GM23338 (cell line): ENCODE results near the gene TBL1XR1. TPM values are rescaled to one million over a fixed set of nuclear protein-coding genes. Genes with fewer than 3 reads are reported as not detected.
A peak's percentile ranks its signal among the peaks of the same experiment; 100 is the strongest.

ENCODE experiments used
- ATAC-seq: fragments of 200-7000 bp; cut with Tn5 transposase; 3 replicates; pipeline ENCODE4 v1.9.1; 2020
- DNase-seq: peaks from one replicate; pipeline ENCODE4 v3.0.0-alpha.2; 2015; ENCODE audit warnings: low spot score
- H2AFZ ChIP-seq: fragments of 200-600 bp; sonication (generic); 2 replicates; pipeline ENCODE4 v1.8.0; 2016; ENCODE audit warnings: antibody characterized with exemption, mild to moderate bottlenecking, moderate library complexity
- H3F3A ChIP-seq: fragments of 200-600 bp; sonication (generic); replicated peaks from 2 replicates; pipeline ENCODE4 v1.8.0; 2017; ENCODE audit warnings: antibody characterized with exemption, mixed run types, low read depth
- H3K27ac ChIP-seq: fragments of 200-600 bp; sonication (generic); 2 replicates; pipeline ENCODE4 v1.6.1; 2016; ENCODE audit warnings: low read depth
- H3K27me3 ChIP-seq: fragments of 200-600 bp; sonication (generic); 2 replicates; pipeline ENCODE4 v1.8.0; 2016; ENCODE audit warnings: mild to moderate bottlenecking, mixed run types, moderate library complexity; ENCODE audit not compliant: insufficient read depth
- H3K36me3 ChIP-seq: fragments of 200-600 bp; sonication (generic); 2 replicates; pipeline ENCODE4 v1.8.0; 2016; ENCODE audit warnings: mild to moderate bottlenecking; ENCODE audit not compliant: insufficient read depth
- H3K4me1 ChIP-seq: fragments of 200-600 bp; sonication (generic); 2 replicates; pipeline ENCODE4 v1.8.0; 2016; ENCODE audit warnings: mild to moderate bottlenecking, moderate library complexity; ENCODE audit not compliant: insufficient read depth
- H3K4me2 ChIP-seq: fragments of 200-600 bp; sonication (generic); 2 replicates; pipeline ENCODE4 v1.7.1; 2017; ENCODE audit warnings: mixed run types
- H3K4me3 ChIP-seq: fragments of 200-600 bp; sonication (generic); 2 replicates; pipeline ENCODE4 v1.6.1; 2016; ENCODE audit warnings: mixed run types
- H3K79me2 ChIP-seq: fragments of 200-600 bp; sonication (generic); replicated peaks from 2 replicates; pipeline ENCODE4 v1.8.0; 2017; ENCODE audit warnings: mild to moderate bottlenecking; ENCODE audit not compliant: insufficient read depth
- H3K9me2 ChIP-seq: fragments of 200-600 bp; sonication (generic); 2 replicates; pipeline ENCODE4 v1.8.0; 2017; ENCODE audit not compliant: insufficient read depth
- H4K20me1 ChIP-seq: fragments of 200-600 bp; sonication (generic); replicated peaks from 2 replicates; pipeline ENCODE4 v1.8.0; 2017; ENCODE audit warnings: mild to moderate bottlenecking; ENCODE audit not compliant: insufficient read depth
- H3K27ac Mint-ChIP-seq: 2 replicates; pipeline ENCODE4 v1.8.0; 2020; ENCODE audit warnings: inconsistent platforms, mild to moderate bottlenecking, moderate library complexity, mixed read lengths
- H3K27me3 Mint-ChIP-seq: 3 replicates; pipeline ENCODE4 v1.8.0; 2022; ENCODE audit warnings: low read depth, mild to moderate bottlenecking, moderate library complexity, mixed read lengths, inconsistent platforms; ENCODE audit not compliant: insufficient read depth, poor library complexity
- H3K36me3 Mint-ChIP-seq: 3 replicates; pipeline ENCODE4 v1.8.0; 2021; ENCODE audit warnings: low read depth, mild to moderate bottlenecking, inconsistent platforms, moderate library complexity, mixed read lengths
- H3K4me1 Mint-ChIP-seq: 3 replicates; pipeline ENCODE4 v1.8.0; 2020; ENCODE audit warnings: mild to moderate bottlenecking, inconsistent platforms, mixed read lengths
- H3K4me3 Mint-ChIP-seq: 3 replicates; pipeline ENCODE4 v1.8.0; 2021; ENCODE audit warnings: moderate library complexity, mild to moderate bottlenecking, inconsistent platforms, mixed read lengths
- H3K9me3 Mint-ChIP-seq: 3 replicates; pipeline ENCODE4 v1.8.0; 2020; ENCODE audit warnings: moderate library complexity, mild to moderate bottlenecking, inconsistent platforms, mixed read lengths
- CREB1 ChIP-seq: fragments of 250-450 bp; sonication (Bioruptor Pico); IDR thresholded peaks from 2 replicates; pipeline ENCODE4 v1.5.0; 2020; ENCODE audit warnings: low read depth, mild to moderate bottlenecking, moderate library complexity
- CTCF ChIP-seq, 2 experiments: fragments of 200-600 bp in 1 of 2; sonication (generic) in 1 of 2; conservative IDR thresholded peaks; 2 replicates each; pipeline versions ENCODE4 v1.5.1 to v1.6.1; 2016 to 2017; ENCODE audit warnings: antibody characterized with exemption in 2 of 2, low read depth in 2 of 2, mild to moderate bottlenecking in 2 of 2, moderate library complexity in 1 of 2
- NANOG ChIP-seq: IDR thresholded peaks from 2 replicates; pipeline ENCODE4 v1.6.1; 2016; ENCODE audit warnings: antibody characterized with exemption, borderline replicate concordance
- POLR2AphosphoS5 ChIP-seq: IDR thresholded peaks from 2 replicates; pipeline ENCODE4 v1.6.1; 2016; ENCODE audit warnings: antibody characterized with exemption, low read depth
- STAT1 ChIP-seq: IDR thresholded peaks from one replicate; pipeline ENCODE4 v1.6.1; 2016; ENCODE audit warnings: antibody characterized with exemption; ENCODE audit not compliant: unreplicated experiment
- ZNF114 ChIP-seq: fragments of 250-450 bp; sonication (Bioruptor Pico); IDR thresholded peaks from 2 replicates; pipeline ENCODE4 v1.5.0; 2020; ENCODE audit warnings: mild to moderate bottlenecking, moderate library complexity
- ZNF331 ChIP-seq: fragments of 250-450 bp; sonication (Bioruptor Pico); IDR thresholded peaks from 2 replicates; pipeline ENCODE4 v1.5.0; 2020; ENCODE audit warnings: low read depth, mild to moderate bottlenecking, moderate library complexity
- polyA plus RNA-seq: library from polyadenylated mRNA; unstranded; fragments of >200 nt; fragmentation: Nextera tagmentation; extraction: Ambion mirVana; gene quantifications from 2 replicates; pipeline ENCODE4 v1.2.1, GENCODE V29; 2016
- total RNA-seq: library from RNA; depleted of rRNA; stranded (reverse); fragments of >200 nt; shearing (Covaris generic); gene quantifications from 2 replicates; pipeline ENCODE4 v1.2.3, GENCODE V29; 2014
- TF ChIP-seq, protein P1 (sequence below): IDR thresholded peaks from 2 replicates; pipeline ENCODE4 v1.6.1; 2016; ENCODE audit warnings: antibody characterized with exemption

The TBL1XR1 gene
- total and polyA plus RNA-seq, 2 experiments from 2014 or later = 49.6 to 122 TPM

DNA sequence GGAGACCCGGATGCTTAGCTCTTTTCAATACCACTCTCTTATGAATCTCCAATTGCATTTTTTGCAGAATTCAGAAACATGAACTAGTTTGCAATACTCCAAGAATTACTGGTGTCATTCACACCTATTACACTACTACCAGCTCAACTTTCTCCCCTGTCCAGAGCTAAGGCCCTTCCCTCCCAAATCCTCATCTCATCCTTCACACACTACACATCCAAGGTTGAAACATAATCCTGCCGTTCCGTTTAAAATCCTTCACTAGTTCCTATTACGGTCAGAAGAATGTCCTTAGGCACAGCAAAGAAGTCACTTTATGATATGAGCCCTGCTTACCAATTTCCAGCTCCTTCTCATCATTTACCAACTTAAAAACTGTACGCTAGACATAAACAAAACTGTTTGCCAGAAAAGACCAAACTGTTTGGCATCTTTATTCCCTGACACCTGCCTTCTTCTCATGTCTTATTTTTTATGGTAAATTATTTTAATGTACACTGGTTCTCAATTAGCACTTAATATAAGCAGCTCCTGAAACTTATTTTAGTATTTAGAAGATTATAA, 22.6 kb downstream of the TBL1XR1 start:
- ATAC-seq (no peak), DNase-seq (no peak)
- H3K36me3 ChIP-seq = no peaks in the 10 kb centered on the region
- H3K9me2 ChIP-seq = no peaks in the 10 kb centered on the region
- peaks cover 37% of the 10 kb centered on the region; the same call in 2 of the 3 replicates for H3K36me3 Mint-ChIP-seq
- peaks cover 81% of the 10 kb centered on the region for H4K20me1 ChIP-seq
- H3K4me1 ChIP-seq = peaks cover 46% of the 10 kb centered on the region
- peaks cover 8% of the 10 kb centered on the region for H3K27me3 Mint-ChIP-seq
- H3K27me3 ChIP-seq = no peaks in the 10 kb centered on the region
- H3K4me3 ChIP-seq = 0 out of 2 replicates have a peak overlapping the region, but pooled peaks have one; percentile 15
- H3K79me2 ChIP-seq = peaks cover 100% of the 10 kb centered on the region
- H2AFZ ChIP-seq = no peak overlapping the region
- peaks cover 44% of the 10 kb centered on the region for H3K4me1 Mint-ChIP-seq
- TF ChIP-seq CREB1 (CRISPR knock-in tag) = no peak
- no peak for TF ChIP-seq NANOG
- no peak for TF ChIP-seq STAT1
- no peak for TF ChIP-seq ZNF114 (CRISPR knock-in tag)
- no peak for TF ChIP-seq POLR2AphosphoS5
- H3K27ac Mint-ChIP-seq = peak overlapping the region; percentile 33
- H3K4me3 Mint-ChIP-seq = no peak overlapping the region; the same call in 2 of the 3 replicates
- no peaks in the 10 kb centered on the region for H3F3A ChIP-seq
- peak overlapping the region; percentile 58 for H3K4me2 ChIP-seq
- 0 out of 2 replicates have a peak overlapping the region, but pooled peaks have one; percentile 5 for H3K27ac ChIP-seq
- no peaks in the 10 kb centered on the region for H3K9me3 Mint-ChIP-seq

- 0 out of 2 replicates have a peak, but pooled peaks have one; percentile 6 for TF ChIP-seq POLR2AphosphoS5
- TF ChIP-seq, protein P1, sequence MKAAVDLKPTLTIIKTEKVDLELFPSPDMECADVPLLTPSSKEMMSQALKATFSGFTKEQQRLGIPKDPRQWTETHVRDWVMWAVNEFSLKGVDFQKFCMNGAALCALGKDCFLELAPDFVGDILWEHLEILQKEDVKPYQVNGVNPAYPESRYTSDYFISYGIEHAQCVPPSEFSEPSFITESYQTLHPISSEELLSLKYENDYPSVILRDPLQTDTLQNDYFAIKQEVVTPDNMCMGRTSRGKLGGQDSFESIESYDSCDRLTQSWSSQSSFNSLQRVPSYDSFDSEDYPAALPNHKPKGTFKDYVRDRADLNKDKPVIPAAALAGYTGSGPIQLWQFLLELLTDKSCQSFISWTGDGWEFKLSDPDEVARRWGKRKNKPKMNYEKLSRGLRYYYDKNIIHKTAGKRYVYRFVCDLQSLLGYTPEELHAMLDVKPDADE = no peak
- no peak for TF ChIP-seq ZNF114 (CRISPR knock-in tag)
Measured at GRCh38 chr3:177169936-177170722, 27.2 kb downstream of the TBL1XR1 start.

DNA sequence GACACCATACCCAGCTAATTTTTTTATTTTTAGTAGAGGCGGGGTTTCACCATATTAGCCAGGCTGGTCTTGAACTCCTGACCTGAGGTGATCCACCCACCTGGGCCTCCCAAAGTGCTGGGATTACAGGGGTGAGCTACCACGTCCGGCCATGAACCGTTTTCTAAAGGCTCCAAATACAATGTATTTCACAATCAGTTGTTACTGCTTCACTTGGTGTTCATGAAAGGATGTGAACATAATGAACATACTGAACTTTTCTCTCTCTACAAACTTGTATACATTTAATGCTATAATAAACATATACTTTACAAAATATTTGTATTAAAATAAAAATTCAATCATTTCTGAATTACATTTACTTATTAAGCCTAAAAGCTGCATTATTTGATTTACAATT, 28.9 kb downstream of the TBL1XR1 start:
- no peak overlapping the region for H3K4me3 Mint-ChIP-seq
- no peaks in the 10 kb centered on the region for H3K9me3 Mint-ChIP-seq
- no peak overlapping the region for H2AFZ ChIP-seq
- no peak overlapping the region for H3K4me3 ChIP-seq
- no peak for DNase-seq
- peaks cover 100% of the 10 kb centered on the region for H3K79me2 ChIP-seq
- peaks cover 40% of the 10 kb centered on the region for H3K4me1 ChIP-seq
- no peaks in the 10 kb centered on the region for H3K27me3 ChIP-seq
- H3K27ac ChIP-seq = no peak overlapping the region
- peaks cover 48% of the 10 kb centered on the region for H3K4me1 Mint-ChIP-seq
- H4K20me1 ChIP-seq = peaks cover 92% of the 10 kb centered on the region
- H3F3A ChIP-seq = no peaks in the 10 kb centered on the region
- no peaks in the 10 kb centered on the region for H3K9me2 ChIP-seq
- H3K36me3 Mint-ChIP-seq = peaks cover 43% of the 10 kb centered on the region
- H3K4me2 ChIP-seq = no peak overlapping the region
- H3K27me3 Mint-ChIP-seq = peaks cover 6% of the 10 kb centered on the region
- ATAC-seq = no peak
- H3K36me3 ChIP-seq = no peaks in the 10 kb centered on the region
- no peak overlapping the region for H3K27ac Mint-ChIP-seq
- no peak for TF ChIP-seq CREB1 (CRISPR knock-in tag)
- TF ChIP-seq, protein P1 = no peak
- no peak for TF ChIP-seq CTCF (conservative IDR thresholded peaks at IDR 0.05; ENCODE audit: low read depth in 2 of 2)
- no peak for TF ChIP-seq ZNF331 (CRISPR knock-in tag)

More at GRCh38 chr3:177169936-177170722, 27.2 kb downstream of the TBL1XR1 start:
- Histone ChIP-seq H3F3A (no peaks in the 10 kb centered on the region), H3K79me2 (peaks cover 100% of the 10 kb centered on the region), H3K4me2 (peak overlapping the region; percentile 67), H3K27ac (peak overlapping the region; percentile 66), H3K9me2 (no peaks in the 10 kb centered on the region), H3K27me3 (no peaks in the 10 kb centered on the region), H2AFZ (no peak overlapping the region), H3K4me3 (0 out of 2 replicates have a peak overlapping the region, but pooled peaks have one; percentile 35), H4K20me1 (peaks cover 91% of the 10 kb centered on the region), H3K4me1 (peaks cover 53% of the 10 kb centered on the region), H3K36me3 (no peaks in the 10 kb centered on the region)
- peak; percentile 46 for DNase-seq
- ATAC-seq = peak; percentile 73
- peak overlapping the region; percentile 63; the same call in 1 of the 2 replicates for H3K27ac Mint-ChIP-seq
- H3K4me1 Mint-ChIP-seq = peaks cover 50% of the 10 kb centered on the region
- H3K36me3 Mint-ChIP-seq = peaks cover 38% of the 10 kb centered on the region
- H3K4me3 Mint-ChIP-seq = no peak overlapping the region; the same call in 2 of the 3 replicates
- H3K27me3 Mint-ChIP-seq = peaks cover 8% of the 10 kb centered on the region
- no peaks in the 10 kb centered on the region for H3K9me3 Mint-ChIP-seq
